OCI-LY1 (cell line): Measurements from ENCODE around the gene PPM1F.

ENCODE experiments used
- H2AFZ ChIP-seq: fragments of 200-600 bp; sonication (generic), shearing (Covaris generic); 2 replicates; pipeline ENCODE4 v1.6.0; 2014; ENCODE audit warnings: antibody characterized with exemption, mild to moderate bottlenecking, low read length
- H3F3A ChIP-seq: fragments of 200-600 bp; sonication (generic), shearing (Covaris generic); 2 replicates; pipeline ENCODE4 v1.6.0; 2014; ENCODE audit warnings: mild to moderate bottlenecking, antibody characterized with exemption, low read length, moderate library complexity; ENCODE audit not compliant: insufficient read depth
- H3K27ac ChIP-seq: fragments of 200-600 bp; sonication (generic); 2 replicates; pipeline ENCODE4 v1.5.1; 2014; ENCODE audit warnings: low read length, mixed run types, mild to moderate bottlenecking, low read depth; ENCODE audit not compliant: poor library complexity, severe bottlenecking
- H3K27me3 ChIP-seq: fragments of 200-600 bp; sonication (generic); 2 replicates; pipeline ENCODE4 v1.6.0; 2014; ENCODE audit warnings: antibody characterized with exemption, mild to moderate bottlenecking, low read length, moderate library complexity; ENCODE audit not compliant: insufficient read depth
- H3K36me3 ChIP-seq: fragments of 200-600 bp; sonication (generic); 2 replicates; pipeline ENCODE4 v1.6.1; 2014; ENCODE audit warnings: mild to moderate bottlenecking, antibody characterized with exemption, low read length, moderate library complexity, mixed read lengths; ENCODE audit not compliant: insufficient read depth
- H3K4me1 ChIP-seq: fragments of 200-600 bp; sonication (generic); 2 replicates; pipeline ENCODE4 v1.5.1; 2014; ENCODE audit warnings: mild to moderate bottlenecking, low read length, moderate library complexity; ENCODE audit not compliant: insufficient read depth, severe bottlenecking
- H3K4me2 ChIP-seq: fragments of 200-600 bp; sonication (generic), shearing (Covaris generic); 2 replicates; pipeline ENCODE4 v1.6.1; 2014; ENCODE audit warnings: low read length
- H3K4me3 ChIP-seq: fragments of 200-600 bp; sonication (generic); 2 replicates; pipeline ENCODE4 v1.5.1; 2014; ENCODE audit warnings: low read length, low read depth, mild to moderate bottlenecking, mixed read lengths; ENCODE audit not compliant: poor library complexity, severe bottlenecking
- H3K79me2 ChIP-seq: fragments of 200-600 bp; shearing (Covaris generic); 2 replicates; pipeline ENCODE4 v1.6.1; 2016; ENCODE audit warnings: mixed run types, low read length, mixed read lengths; ENCODE audit not compliant: insufficient read depth
- H3K9ac ChIP-seq: fragments of 200-600 bp; sonication (generic), shearing (Covaris generic); 2 replicates; pipeline ENCODE4 v1.6.1; 2014; ENCODE audit warnings: mild to moderate bottlenecking, low read length, mixed read lengths
- H3K9me2 ChIP-seq: fragments of 200-600 bp; sonication (generic), shearing (Covaris generic); 2 replicates; pipeline ENCODE4 v1.6.1; 2014; ENCODE audit warnings: low read depth, mild to moderate bottlenecking, low read length, mixed read lengths
- H3K9me3 ChIP-seq: fragments of 200-600 bp; shearing (Covaris generic); 2 replicates; pipeline ENCODE4 v1.6.1; 2014; ENCODE audit warnings: low read length, mixed read lengths
- H4K20me1 ChIP-seq: fragments of 200-600 bp; sonication (generic), shearing (Covaris generic); 2 replicates; pipeline ENCODE4 v1.6.0; 2016; ENCODE audit warnings: mild to moderate bottlenecking, low read length; ENCODE audit not compliant: insufficient read depth
- EZH2 ChIP-seq: fragments of 200-600 bp; sonication (generic), shearing (Covaris generic); IDR thresholded peaks from 2 replicates; pipeline ENCODE4 v1.8.0; 2017; ENCODE audit warnings: borderline replicate concordance, mixed run types, mild to moderate bottlenecking, antibody characterized with exemption, low read length, moderate library complexity, mixed read lengths
- TF ChIP-seq, protein P1 (sequence below): fragments of 200-600 bp; sonication (generic), shearing (Covaris generic); IDR thresholded peaks from 2 replicates; pipeline ENCODE4 v1.5.1; 2017; ENCODE audit warnings: mild to moderate bottlenecking, antibody characterized with exemption, low read length, moderate library complexity, mixed read lengths

The PPM1F gene

DNA sequence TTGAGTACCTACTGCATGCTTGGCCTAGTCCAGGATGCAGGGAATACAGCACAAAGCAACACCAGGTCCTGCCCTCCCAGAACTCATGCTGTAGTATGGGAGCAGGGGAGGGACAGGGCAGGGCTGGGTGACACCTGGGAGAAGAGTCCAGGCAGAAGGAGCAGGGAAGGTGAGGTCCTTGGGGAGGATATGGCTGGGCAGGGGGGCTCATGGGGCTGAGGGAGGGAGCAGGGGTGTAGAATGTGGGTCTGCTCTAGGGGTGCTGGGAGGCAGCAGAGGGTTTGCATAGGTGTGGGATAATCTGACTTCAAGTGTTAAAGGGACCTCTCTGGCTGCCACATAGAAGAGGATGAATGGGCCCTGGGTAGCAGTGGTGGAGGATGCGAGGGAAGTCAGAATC is 25.2 kb upstream of the PPM1F start:
- no peaks in the 10 kb centered on the region for H3K9me2 ChIP-seq

DNA sequence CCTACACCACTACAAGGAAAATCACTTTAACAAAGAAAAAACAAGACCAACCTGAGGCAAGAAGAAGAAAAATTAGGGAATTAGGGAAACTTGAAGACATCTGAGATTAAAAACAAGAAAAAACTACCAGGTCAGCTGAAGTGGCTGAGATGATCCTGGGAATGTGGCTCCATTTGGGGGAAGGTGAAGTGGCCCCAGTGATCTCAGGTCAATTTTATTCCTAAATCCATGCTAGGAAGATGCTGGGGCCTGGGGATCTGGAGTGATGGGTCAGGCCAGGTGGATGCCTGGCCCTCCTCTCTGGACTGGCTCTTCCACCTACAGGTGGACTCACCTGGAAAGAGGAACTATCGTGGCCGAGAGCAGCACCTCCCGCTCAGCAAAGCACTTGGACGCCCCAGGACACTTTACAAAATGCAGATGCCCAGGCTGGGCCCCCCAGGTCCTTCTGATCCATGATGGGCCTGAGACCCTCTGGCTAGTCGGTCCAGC is 23.3 kb upstream of the PPM1F start:
- Histone ChIP-seq H3K4me1 (peaks cover 4% of the 10 kb centered on the region), H3F3A (no peaks in the 10 kb centered on the region), H3K4me3 (no peak overlapping the region), H3K79me2 (no peaks in the 10 kb centered on the region), H3K4me2 (no peak overlapping the region), H3K36me3 (peaks cover 58% of the 10 kb centered on the region), H4K20me1 (no peaks in the 10 kb centered on the region), H3K9me2 (no peaks in the 10 kb centered on the region), H2AFZ (no peak overlapping the region), H3K27me3 (no peaks in the 10 kb centered on the region), H3K27ac (no peak overlapping the region), H3K9me3 (no peaks in the 10 kb centered on the region), H3K9ac (no peak overlapping the region)
- TF ChIP-seq, protein P1, sequence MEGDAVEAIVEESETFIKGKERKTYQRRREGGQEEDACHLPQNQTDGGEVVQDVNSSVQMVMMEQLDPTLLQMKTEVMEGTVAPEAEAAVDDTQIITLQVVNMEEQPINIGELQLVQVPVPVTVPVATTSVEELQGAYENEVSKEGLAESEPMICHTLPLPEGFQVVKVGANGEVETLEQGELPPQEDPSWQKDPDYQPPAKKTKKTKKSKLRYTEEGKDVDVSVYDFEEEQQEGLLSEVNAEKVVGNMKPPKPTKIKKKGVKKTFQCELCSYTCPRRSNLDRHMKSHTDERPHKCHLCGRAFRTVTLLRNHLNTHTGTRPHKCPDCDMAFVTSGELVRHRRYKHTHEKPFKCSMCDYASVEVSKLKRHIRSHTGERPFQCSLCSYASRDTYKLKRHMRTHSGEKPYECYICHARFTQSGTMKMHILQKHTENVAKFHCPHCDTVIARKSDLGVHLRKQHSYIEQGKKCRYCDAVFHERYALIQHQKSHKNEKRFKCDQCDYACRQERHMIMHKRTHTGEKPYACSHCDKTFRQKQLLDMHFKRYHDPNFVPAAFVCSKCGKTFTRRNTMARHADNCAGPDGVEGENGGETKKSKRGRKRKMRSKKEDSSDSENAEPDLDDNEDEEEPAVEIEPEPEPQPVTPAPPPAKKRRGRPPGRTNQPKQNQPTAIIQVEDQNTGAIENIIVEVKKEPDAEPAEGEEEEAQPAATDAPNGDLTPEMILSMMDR, result no peak
- no peak for TF ChIP-seq EZH2

More for the DNA sequence above, 25.2 kb upstream of the PPM1F start:
- no peak overlapping the region for H3K9ac ChIP-seq
- no peak for TF ChIP-seq EZH2
- TF ChIP-seq, protein P1, result no peak
- no peaks in the 10 kb centered on the region for H3F3A ChIP-seq
- peaks cover 16% of the 10 kb centered on the region for H3K4me1 ChIP-seq
- no peak overlapping the region for H2AFZ ChIP-seq
- no peaks in the 10 kb centered on the region for H3K9me3 ChIP-seq
- no peak overlapping the region for H3K27ac ChIP-seq
- H3K79me2 ChIP-seq, result peaks cover 10% of the 10 kb centered on the region
- no peak overlapping the region for H3K4me3 ChIP-seq
- no peak overlapping the region for H3K4me2 ChIP-seq
- no peaks in the 10 kb centered on the region for H3K27me3 ChIP-seq
- no peaks in the 10 kb centered on the region for H4K20me1 ChIP-seq
- peaks cover 44% of the 10 kb centered on the region for H3K36me3 ChIP-seq

DNA sequence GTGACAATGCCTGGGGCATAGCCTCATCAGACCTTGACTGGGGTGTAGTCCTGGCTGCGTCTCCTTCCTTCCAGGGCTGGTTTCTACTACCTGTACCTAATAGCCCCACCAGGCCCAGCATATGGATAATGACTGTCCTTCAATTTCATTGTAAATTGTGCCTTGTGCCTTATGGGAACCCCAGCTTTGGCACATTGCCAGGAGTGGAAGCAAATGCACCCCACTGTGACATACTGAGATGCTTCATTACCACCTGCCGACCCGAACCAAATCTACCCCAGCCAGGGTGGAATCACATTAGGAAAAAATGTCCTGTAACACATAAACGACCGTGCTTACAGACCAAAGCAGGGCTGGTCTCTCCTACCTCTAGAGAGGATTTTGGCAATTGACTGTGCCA is 22.6 kb upstream of the PPM1F start:
- no peak overlapping the region for H3K27ac ChIP-seq

More for the DNA sequence above, 22.6 kb upstream of the PPM1F start:
- no peaks in the 10 kb centered on the region for H3F3A ChIP-seq
- no peak for TF ChIP-seq EZH2
- TF ChIP-seq, protein P1, result no peak
- H3K36me3 ChIP-seq, result peaks cover 61% of the 10 kb centered on the region
- no peak overlapping the region for H3K4me3 ChIP-seq
- no peak overlapping the region for H2AFZ ChIP-seq
- H3K27me3 ChIP-seq, result no peaks in the 10 kb centered on the region
- H3K9me3 ChIP-seq, result no peaks in the 10 kb centered on the region
- no peaks in the 10 kb centered on the region for H3K4me1 ChIP-seq
- no peaks in the 10 kb centered on the region for H4K20me1 ChIP-seq
- no peaks in the 10 kb centered on the region for H3K79me2 ChIP-seq
- H3K9ac ChIP-seq, result no peak overlapping the region
- no peak overlapping the region for H3K4me2 ChIP-seq
- H3K9me2 ChIP-seq, result no peaks in the 10 kb centered on the region
